Prostate gland (tissue), 2 donors: ENCODE measurements around the gene BRD3.

ENCODE experiments used
- POLR2A ChIP-seq: fragments of 450-650 bp; IDR thresholded peaks from one replicate; pipeline ENCODE4 v1.6.1; 2016; ENCODE audit warnings: antibody characterized with exemption, mild to moderate bottlenecking
- POLR2AphosphoS5 ChIP-seq: sonication (generic); formaldehyde crosslinking; IDR thresholded peaks from one replicate; pipeline ENCODE4 v1.6.1; 2017; ENCODE audit warnings: antibody characterized with exemption
- TF ChIP-seq, protein P1 (sequence below), 4 experiments: fragments of 200-600 bp in 2 of 4; fragments of 450-650 bp in 2 of 4; sonication (generic) in 2 of 4; IDR thresholded peaks; 1 replicate in 3 of 4; 2 replicates in 1 of 4; pipeline ENCODE4 v1.5.1; 2016 to 2019; ENCODE audit warnings: antibody characterized with exemption in 4 of 4, mild to moderate bottlenecking in 2 of 4, moderate library complexity in 2 of 4

DNA sequence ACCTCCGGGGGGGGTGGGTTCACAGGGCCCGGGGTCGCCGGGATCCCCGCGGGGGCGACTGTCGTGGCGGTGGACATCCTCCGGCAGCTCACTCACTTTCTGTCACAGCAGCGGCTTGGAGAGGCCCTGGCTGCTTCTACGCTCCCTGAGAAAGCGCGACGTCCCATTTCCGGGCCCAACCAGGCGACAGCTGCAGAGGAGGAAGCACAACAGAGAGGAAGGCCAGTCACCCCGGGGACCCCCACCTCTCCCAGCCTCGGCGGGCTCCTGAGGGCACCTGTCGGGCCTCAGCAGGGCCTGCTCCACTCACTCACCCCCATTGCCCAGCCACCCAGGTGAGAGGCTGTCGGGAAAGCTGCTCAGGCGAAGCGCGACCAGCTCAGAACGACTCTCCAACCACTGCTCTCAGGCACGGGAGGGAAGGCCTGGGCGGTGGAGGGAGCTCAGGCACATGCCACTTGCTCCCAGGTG is 14.4 kb downstream of the BRD3 start:
- TF ChIP-seq, protein P1, sequence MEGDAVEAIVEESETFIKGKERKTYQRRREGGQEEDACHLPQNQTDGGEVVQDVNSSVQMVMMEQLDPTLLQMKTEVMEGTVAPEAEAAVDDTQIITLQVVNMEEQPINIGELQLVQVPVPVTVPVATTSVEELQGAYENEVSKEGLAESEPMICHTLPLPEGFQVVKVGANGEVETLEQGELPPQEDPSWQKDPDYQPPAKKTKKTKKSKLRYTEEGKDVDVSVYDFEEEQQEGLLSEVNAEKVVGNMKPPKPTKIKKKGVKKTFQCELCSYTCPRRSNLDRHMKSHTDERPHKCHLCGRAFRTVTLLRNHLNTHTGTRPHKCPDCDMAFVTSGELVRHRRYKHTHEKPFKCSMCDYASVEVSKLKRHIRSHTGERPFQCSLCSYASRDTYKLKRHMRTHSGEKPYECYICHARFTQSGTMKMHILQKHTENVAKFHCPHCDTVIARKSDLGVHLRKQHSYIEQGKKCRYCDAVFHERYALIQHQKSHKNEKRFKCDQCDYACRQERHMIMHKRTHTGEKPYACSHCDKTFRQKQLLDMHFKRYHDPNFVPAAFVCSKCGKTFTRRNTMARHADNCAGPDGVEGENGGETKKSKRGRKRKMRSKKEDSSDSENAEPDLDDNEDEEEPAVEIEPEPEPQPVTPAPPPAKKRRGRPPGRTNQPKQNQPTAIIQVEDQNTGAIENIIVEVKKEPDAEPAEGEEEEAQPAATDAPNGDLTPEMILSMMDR (IDR thresholded peaks at IDR 0.05): no peak
- no peak for TF ChIP-seq POLR2AphosphoS5
- no peak for TF ChIP-seq POLR2A
